HG02571 (cell line): ENCODE results near the gene GUCY1A1.

Experiments
- ATAC-seq: cut with Tn5 transposase; IDR thresholded peaks from one replicate; pipeline ENCODE4 v1.9.1; 2021; ENCODE audit warnings: mild to moderate bottlenecking, moderate library complexity; ENCODE audit not compliant: unreplicated experiment

GUCY1A1 gene

DNA sequence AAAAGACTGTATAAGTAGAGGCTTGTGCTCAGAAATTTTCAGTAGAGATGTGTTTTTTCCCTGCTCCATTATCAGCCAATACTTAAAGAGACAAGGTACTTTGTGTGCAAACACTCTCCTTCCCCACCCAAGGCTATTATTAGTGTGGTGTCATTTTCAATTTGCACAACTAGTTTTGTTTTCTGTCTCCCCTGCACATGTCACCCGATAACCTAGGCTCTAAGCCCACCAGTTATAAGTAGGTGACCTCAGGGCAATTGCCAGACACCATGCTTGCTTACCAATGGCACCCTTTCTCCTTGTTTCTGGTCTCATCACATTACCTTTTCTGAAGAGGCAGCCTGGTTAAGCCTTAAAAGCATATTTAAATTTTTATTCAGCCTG is 8.0 kb upstream of the GUCY1A1 start:
- no peak for ATAC-seq

DNA sequence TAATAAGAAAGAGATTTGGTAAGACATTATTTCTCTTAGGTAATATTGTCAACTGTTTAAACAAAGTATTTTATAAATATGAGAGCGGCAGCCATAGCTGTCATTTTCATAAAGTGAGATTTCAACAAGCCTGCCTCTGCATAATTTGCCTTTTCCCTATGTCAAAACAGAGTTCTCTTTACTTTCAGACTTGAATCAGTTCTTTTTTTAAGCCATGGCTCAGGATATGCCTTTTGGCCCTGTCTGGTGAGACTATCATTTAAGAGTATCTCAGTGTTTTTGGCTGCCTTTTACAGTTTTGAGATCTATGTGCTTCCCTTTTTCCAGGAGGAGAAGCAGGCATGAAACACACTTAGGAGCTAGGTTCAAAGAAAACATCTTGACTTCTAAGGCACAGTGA is 7.5 kb upstream of the GUCY1A1 start:
- no peak for ATAC-seq

GRCh38 chr4:155660436-155660835 is 6.2 kb upstream of the GUCY1A1 start:
- ATAC-seq = no peak

DNA sequence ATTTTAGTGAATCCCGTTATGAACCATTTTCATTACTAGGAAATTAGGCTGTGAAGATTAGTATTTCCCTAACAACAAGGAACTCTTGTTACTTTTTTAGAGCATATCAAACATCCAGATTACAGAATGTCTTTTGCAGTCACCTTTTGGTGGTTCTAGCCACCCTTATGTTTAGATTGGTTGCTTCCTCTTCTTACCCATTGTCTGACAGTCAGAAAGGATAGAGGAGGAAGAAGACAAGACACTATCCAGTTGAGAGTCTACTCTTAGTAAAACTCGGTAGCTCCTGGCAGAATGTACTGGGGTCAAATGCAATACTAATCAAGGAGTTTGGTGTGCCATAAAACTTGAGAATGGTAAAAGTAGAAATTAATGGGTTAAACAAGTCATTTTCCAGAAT is 1.6 kb upstream of the GUCY1A1 start:
- no peak for ATAC-seq

GRCh38 chr4:155667222-155667567 is 547 bp downstream of the GUCY1A1 start:
- peak; percentile 43 for ATAC-seq

GRCh38 chr4:155667568-155668511 is 1.2 kb downstream of the GUCY1A1 start:
- peak; percentile 41 for ATAC-seq

GRCh38 chr4:155668707-155669220 is 2.1 kb downstream of the GUCY1A1 start:
- no peak for ATAC-seq

DNA sequence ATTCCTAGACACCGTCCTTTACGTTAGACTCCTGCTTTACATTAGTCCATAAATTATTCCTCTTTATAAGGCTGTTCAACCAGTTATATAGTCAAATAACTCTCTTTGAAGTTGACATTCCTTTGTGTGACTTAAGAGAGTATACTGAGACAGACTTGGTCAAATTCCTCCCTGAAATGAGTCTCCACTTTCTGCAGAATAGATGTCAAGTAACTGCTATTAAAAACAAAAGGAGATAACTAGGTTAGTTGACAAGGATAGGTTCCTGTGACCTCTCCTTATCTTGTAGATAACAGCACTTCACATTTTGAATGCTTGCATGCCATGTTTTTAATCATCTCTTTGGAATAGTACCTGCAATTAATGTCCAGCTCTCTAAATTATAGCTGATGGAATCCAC is 5.7 kb downstream of the GUCY1A1 start:
- no peak for ATAC-seq

DNA sequence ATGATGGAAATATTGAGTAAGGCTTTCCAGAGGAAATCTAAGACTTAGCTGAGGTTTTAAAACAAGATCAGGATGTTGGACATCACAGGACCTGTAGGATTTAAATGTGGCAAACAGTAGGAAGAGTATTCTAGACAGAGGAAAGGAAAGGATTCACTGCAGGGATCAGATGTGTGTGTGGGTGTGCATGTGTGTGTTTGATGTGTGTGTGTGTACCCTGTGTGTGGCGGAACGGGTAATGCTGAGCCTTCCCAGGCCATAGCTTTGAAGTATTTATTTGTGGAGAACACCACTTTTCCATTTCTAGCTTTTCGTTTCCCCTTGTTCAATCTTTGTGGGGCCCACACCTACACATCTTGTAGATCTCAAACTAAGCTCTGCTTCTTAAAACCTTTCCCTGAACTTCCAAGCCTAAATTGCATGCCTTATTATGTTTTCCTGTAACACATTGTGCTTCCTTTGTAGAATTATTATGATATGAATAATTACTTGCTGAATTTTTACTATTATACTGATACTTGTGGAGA is 6.9 kb downstream of the GUCY1A1 start:
- no peak for ATAC-seq

- ATAC-seq = no peak
These were observed 8.0 kb downstream of the GUCY1A1 start for GRCh38 chr4:155674669-155675071.

DNA sequence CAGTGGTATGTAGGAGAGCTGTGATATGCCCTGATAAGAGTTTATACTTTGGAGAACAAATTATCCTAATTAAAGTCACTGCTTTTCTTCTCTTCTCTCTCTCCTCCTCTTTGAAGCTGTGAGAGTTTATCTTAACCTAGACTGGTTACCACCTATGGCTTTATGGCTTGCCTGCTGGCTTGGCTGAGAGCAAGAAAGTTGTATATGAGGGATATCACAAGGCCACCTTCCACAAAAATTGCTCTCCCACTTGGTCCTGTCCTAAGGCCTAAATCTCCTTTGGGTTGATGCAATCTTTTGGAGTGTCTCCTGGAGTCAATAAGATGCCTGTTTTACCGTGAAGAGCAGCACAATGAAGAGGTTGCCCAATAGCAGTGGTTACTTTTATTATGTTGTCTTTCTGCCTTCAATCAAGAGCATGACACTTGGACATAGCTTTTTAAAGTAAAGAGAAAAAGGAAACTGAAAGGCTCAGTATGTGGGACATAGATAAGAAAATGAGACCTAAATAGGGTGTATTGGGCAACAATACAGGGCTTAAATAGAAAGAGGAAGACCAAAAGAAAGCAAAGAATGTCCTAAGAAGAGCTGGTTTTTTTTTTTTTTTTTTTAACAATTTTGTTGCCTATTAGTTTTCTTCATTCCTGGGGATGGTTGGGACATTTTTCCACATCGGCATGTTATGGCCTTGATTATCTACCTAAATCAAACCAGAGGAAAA is 9.2 kb downstream of the GUCY1A1 start:
- no peak for ATAC-seq

- ATAC-seq = no peak
These were observed 9.8 kb downstream of the GUCY1A1 start for GRCh38 chr4:155676430-155676825.

GRCh38 chr4:155678011-155678410 is 11.4 kb downstream of the GUCY1A1 start:
- ATAC-seq = no peak

- no peak for ATAC-seq
These were observed 12.7 kb downstream of the GUCY1A1 start for GRCh38 chr4:155679343-155679742.

DNA sequence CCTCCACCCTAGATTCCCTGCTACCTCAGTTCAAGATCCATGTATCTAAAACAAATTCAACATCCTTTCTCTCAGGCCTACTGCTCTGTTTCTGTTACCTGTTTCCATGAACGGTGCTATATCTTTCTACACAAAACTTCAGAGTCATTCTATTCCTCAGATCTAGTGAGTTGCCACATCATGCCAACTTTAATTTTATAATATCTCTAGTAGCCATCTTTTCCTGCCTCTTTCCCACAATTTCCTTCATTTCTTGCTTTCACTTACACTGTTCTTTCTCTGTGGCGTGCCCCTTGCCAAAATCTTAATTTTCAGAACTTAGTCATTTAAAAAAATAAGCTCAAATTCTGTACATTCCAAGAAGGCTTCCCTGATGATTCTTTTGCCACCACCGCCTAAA is 15.2 kb downstream of the GUCY1A1 start:
- no peak for ATAC-seq

DNA sequence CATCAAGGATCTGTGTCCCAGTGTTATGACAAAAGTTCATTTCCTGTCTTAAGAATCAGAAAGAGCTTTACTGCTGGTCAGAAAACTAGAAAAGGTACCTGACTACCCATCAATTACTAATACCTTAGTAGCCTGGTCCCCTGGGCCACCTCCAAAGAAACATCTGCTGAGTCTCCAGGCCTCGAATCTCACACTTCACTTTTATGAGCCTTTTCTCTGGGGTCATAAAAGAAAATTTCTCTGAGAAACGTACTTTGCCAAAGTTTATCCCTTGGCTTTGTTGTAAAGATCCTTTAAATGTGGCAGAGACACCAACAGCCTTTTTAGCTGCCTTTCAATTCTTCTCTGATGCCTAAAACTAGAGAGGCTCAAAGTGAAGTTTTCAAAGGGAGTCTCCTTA is 17.8 kb downstream of the GUCY1A1 start:
- no peak for ATAC-seq

GRCh38 chr4:155684892-155685541 is 18.4 kb downstream of the GUCY1A1 start:
- no peak for ATAC-seq

DNA sequence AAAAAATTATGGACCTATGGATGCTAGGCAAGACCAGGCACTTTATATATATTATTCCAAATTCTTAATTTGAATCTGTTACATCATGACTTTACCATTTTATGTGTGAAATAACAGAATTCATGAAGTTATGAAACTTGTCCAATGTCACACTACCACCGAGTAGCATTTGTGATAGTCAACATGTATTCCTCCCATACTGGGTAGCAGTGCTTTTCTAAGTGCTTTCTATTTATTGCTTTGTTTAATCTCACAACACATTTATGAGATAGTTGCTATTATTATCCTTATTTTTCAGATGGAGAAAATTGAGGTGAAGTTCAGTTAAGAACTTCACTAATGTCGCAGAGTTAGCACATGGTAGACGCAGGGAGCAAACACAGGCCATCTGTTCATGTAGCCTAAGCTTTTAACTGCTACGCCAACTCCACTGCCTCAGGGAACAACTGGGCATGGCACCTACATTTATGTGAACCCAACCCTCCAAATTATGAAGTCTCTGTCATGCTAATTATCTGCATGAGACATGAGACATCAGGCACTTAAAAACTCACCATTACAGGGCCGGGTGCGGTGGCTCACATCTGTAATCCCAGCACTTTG is 20.8 kb downstream of the GUCY1A1 start:
- ATAC-seq = no peak

DNA sequence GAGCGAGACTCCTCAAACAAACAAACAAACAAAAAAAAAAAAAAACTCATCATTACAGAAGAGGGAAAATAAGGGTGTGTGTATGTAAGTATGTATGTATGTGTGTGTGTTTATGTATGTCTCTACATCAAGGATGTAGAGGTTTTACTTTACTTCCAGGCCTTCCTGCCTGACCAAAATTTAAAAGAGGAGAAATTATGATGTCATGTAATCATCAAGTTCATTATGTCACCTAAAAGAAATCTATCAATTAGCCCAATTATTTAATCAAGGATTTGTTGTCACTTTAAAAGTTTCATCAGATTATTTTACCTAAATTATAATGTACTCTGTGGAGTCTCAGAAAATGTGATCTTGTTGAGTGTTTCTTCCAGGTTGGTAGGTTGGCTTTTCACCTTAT is 21.6 kb downstream of the GUCY1A1 start:
- ATAC-seq = no peak

DNA sequence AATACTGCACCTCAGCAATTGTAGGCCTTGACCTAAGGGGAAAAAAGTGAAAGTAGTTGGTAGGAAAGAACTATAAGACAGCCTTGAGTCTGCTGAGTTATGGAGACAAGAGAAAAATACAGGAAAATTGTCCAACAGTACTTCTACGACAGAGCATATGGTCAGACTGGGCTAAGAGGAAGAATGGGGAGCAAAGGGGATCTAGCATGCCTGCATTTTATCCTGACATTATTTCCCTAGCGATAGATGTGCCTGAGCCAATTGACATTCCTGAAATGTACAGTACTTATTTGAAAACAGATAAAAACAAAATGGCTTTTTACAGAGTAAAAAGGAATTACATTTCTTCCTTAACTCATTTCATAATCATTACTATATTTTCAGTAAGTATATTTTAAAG is 22.2 kb downstream of the GUCY1A1 start:
- no peak for ATAC-seq
